GM12892 (cell line): ENCODE data around the gene ZFP36.

Experiments
- POLR2A ChIP-seq: IDR thresholded peaks from 2 replicates; pipeline ENCODE4 v1.6.1; 2011; ENCODE audit warnings: low read depth, low read length, control low read depth
- POLR2AphosphoS5 ChIP-seq: IDR thresholded peaks from 2 replicates; pipeline ENCODE4 v1.6.1; 2011; ENCODE audit warnings: low read depth, low read length, control low read depth
- TAF1 ChIP-seq: IDR thresholded peaks from 2 replicates; pipeline ENCODE4 v1.6.1; 2011; ENCODE audit warnings: low read depth, mild to moderate bottlenecking, control low read depth, low read length, borderline replicate concordance

DNA sequence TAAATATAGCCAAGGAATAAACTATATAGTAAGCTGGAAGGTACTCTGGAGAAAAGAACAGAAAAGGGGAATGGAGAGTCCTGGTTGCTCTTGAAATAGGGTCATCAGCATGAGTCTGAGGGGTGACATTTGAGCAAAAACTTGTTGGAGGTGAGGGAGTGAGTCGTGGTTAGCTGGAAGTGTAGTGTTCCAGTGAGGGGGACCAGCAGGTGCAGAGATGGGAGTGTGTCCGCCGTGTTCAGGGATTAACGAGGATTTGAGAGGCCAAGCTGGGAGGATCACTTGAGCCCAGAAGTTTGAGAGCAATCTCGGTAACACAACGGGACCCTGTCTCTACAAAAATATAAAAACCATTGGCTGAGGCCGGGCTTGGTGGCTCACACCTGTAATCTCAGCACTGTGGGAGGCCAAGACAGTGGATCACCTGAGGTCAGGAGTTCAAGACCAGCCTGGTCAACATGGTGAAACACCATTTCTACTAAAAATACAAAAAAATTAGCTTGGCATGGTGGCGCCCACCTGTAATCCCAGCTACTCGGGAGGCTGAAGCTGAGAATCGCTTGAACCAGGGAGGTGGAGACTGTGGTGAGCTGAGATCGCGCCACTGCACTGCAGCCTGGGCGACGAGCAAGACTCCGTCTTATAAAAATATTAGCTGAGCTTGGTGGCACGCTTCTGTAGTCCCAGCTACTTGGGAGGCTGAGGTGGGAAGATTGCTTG is 39.9 kb downstream of the ZFP36 start:
- TF ChIP-seq POLR2A (no peak), POLR2AphosphoS5 (no peak), TAF1 (no peak)
